ENCODE results near the gene PTPRO. TPM values are rescaled to one million over a fixed set of nuclear protein-coding genes. Genes with fewer than 3 reads are reported as not detected.

Gene PTPRO
- total RNA-seq, 1 donor from 2014 or later: 0.74 TPM

DNA sequence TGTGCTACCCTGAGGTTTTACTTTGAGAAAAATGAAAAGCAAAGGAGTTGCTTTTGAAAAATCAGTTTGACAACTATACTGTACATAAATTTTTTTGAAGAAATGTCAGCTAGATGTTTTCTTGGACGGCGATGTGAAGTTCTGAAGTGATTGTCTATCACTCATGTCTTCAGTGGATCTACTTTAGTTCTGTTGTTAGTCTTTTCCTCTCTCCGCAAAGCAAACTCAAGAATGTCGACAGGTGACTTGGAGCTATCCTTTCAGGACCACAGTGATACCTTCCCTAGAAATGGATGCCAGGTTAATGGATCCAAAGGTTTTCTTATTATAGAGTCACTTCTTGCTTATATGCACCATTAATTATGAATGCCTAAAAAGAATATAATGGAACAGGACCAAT is 1.2 kb downstream of the PTPRO start:
- H3K4me3 Mint-ChIP-seq (ENCODE audit: unreplicated experiment): peak overlapping the region; percentile 25
- no peak for DNase-seq (ENCODE audit: low spot score)
- H3K27ac Mint-ChIP-seq (ENCODE audit: unreplicated experiment): no peak overlapping the region

DNA sequence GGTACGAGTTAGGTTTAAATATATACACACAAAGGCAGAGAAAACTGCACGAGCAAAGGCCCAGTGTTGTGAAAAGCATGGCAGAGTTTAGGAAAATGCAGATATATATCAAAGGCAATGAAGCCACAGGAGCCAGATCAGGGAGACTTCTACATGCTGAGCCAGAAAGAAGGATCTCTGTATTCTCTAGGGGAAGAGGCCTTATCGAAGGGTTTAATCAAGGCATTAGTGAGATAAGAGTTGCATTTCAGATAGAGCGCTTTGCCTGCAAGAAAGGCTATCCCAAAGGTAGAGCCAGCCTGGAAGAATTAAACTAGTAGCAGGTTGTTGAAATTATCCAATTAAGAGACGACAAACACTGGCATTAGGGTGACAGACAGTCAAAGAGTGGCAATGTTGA is 7.6 kb downstream of the PTPRO start:
- Mint-ChIP-seq H3K27ac (ENCODE audit: unreplicated experiment) (no peak overlapping the region), H3K27me3 (ENCODE audit: unreplicated experiment) (no peaks in the 10 kb centered on the region), H3K4me1 (ENCODE audit: unreplicated experiment) (no peaks in the 10 kb centered on the region)

More for the DNA sequence above, 1.2 kb downstream of the PTPRO start:
- Mint-ChIP-seq H3K4me1 (ENCODE audit: unreplicated experiment) (peaks cover 10% of the 10 kb centered on the region), H3K36me3 (ENCODE audit: low read depth, unreplicated experiment) (no peaks in the 10 kb centered on the region), H3K9me3 (ENCODE audit: unreplicated experiment) (no peaks in the 10 kb centered on the region), H3K27me3 (ENCODE audit: unreplicated experiment) (peaks cover 3% of the 10 kb centered on the region)
- TF ChIP-seq, protein P1, sequence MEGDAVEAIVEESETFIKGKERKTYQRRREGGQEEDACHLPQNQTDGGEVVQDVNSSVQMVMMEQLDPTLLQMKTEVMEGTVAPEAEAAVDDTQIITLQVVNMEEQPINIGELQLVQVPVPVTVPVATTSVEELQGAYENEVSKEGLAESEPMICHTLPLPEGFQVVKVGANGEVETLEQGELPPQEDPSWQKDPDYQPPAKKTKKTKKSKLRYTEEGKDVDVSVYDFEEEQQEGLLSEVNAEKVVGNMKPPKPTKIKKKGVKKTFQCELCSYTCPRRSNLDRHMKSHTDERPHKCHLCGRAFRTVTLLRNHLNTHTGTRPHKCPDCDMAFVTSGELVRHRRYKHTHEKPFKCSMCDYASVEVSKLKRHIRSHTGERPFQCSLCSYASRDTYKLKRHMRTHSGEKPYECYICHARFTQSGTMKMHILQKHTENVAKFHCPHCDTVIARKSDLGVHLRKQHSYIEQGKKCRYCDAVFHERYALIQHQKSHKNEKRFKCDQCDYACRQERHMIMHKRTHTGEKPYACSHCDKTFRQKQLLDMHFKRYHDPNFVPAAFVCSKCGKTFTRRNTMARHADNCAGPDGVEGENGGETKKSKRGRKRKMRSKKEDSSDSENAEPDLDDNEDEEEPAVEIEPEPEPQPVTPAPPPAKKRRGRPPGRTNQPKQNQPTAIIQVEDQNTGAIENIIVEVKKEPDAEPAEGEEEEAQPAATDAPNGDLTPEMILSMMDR (IDR thresholded peaks at IDR 0.05; ENCODE audit: unreplicated experiment): no peak

GRCh38 chr12:15334225-15334624 is 11.9 kb downstream of the PTPRO start:
- TF ChIP-seq, protein P1 (IDR thresholded peaks at IDR 0.05; ENCODE audit: unreplicated experiment): no peak
- Mint-ChIP-seq H3K36me3 (ENCODE audit: low read depth, unreplicated experiment) (no peaks in the 10 kb centered on the region), H3K27me3 (ENCODE audit: unreplicated experiment) (no peaks in the 10 kb centered on the region), H3K4me3 (ENCODE audit: unreplicated experiment) (no peak overlapping the region), H3K4me1 (ENCODE audit: unreplicated experiment) (no peaks in the 10 kb centered on the region), H3K27ac (ENCODE audit: unreplicated experiment) (no peak overlapping the region), H3K9me3 (ENCODE audit: unreplicated experiment) (no peaks in the 10 kb centered on the region)
- no peak for DNase-seq (ENCODE audit: low spot score)

More for the DNA sequence above, 7.6 kb downstream of the PTPRO start:
- TF ChIP-seq, protein P1 (IDR thresholded peaks at IDR 0.05; ENCODE audit: unreplicated experiment): no peak
- Mint-ChIP-seq H3K36me3 (ENCODE audit: low read depth, unreplicated experiment) (no peaks in the 10 kb centered on the region), H3K9me3 (ENCODE audit: unreplicated experiment) (no peaks in the 10 kb centered on the region), H3K4me3 (ENCODE audit: unreplicated experiment) (no peak overlapping the region)
- DNase-seq (ENCODE audit: low spot score): no peak

- Mint-ChIP-seq H3K9me3 (ENCODE audit: unreplicated experiment) (no peaks in the 10 kb centered on the region), H3K27ac (ENCODE audit: unreplicated experiment) (no peak overlapping the region), H3K27me3 (ENCODE audit: unreplicated experiment) (no peaks in the 10 kb centered on the region), H3K4me1 (ENCODE audit: unreplicated experiment) (no peaks in the 10 kb centered on the region), H3K36me3 (ENCODE audit: low read depth, unreplicated experiment) (no peaks in the 10 kb centered on the region), H3K4me3 (ENCODE audit: unreplicated experiment) (no peak overlapping the region)
- DNase-seq (ENCODE audit: low spot score): no peak
- TF ChIP-seq, protein P1 (IDR thresholded peaks at IDR 0.05; ENCODE audit: unreplicated experiment): no peak
Measured at GRCh38 chr12:15335959-15336358, 13.7 kb downstream of the PTPRO start.

DNA sequence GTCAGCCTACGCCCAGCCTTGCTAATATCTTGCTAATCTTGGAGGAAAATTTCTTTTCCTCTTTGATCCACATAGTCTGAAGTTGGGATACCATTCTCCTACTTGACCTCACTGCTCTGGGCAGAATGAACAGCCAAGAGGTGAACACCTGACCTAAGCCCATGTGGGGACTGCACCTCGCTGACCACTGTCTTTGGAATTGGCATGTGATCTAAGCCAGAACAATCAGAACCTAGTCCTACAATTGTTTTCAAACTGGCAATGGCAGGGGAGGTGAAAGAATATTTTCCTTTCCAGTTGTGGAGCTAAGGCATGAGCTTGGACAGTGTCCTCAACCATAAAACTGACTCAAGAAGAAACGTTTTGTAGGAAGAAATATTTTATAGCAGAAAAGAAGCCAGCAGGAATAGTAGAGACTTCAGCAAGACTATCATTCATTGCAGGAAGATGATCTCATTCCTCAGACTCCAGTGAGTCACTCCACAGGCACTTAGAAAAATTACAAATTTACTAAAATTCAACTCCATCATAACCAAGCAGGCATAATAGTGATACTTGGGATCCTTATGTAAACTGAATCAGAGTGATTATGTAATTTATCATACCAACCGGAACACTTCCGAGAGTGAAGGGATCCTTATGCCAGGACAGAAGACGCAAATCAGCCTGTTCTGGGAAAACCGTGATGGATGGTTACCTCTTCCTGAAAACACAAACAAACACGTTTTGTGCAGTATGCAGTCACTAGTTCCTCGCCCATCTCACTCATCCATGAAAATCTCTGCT is 14.7 kb downstream of the PTPRO start:
- no peaks in the 10 kb centered on the region for H3K36me3 Mint-ChIP-seq (ENCODE audit: low read depth, unreplicated experiment)
- no peaks in the 10 kb centered on the region for H3K4me1 Mint-ChIP-seq (ENCODE audit: unreplicated experiment)
- H3K27ac Mint-ChIP-seq (ENCODE audit: unreplicated experiment): no peak overlapping the region
- no peak overlapping the region for H3K4me3 Mint-ChIP-seq (ENCODE audit: unreplicated experiment)
- DNase-seq (ENCODE audit: low spot score): no peak
- TF ChIP-seq, protein P1 (IDR thresholded peaks at IDR 0.05; ENCODE audit: unreplicated experiment): no peak
- no peaks in the 10 kb centered on the region for H3K27me3 Mint-ChIP-seq (ENCODE audit: unreplicated experiment)
- H3K9me3 Mint-ChIP-seq (ENCODE audit: unreplicated experiment): no peaks in the 10 kb centered on the region

All from endothelial cell (in vitro differentiated cells).